WERI-Rb-1 (cell line): ENCODE results near the gene ATXN1.

Experiments used
- DNase-seq: peaks from one replicate; pipeline ENCODE4 v3.0.0-alpha.2; 2020
- H3K27ac ChIP-seq: fragments of 250-450 bp; sonication (Bioruptor Pico); 2 replicates; pipeline ENCODE4 v1.5.1; 2020; ENCODE audit warnings: mild to moderate bottlenecking, moderate library complexity
- H3K27me3 ChIP-seq: fragments of 250-450 bp; sonication (Bioruptor Pico); 2 replicates; pipeline ENCODE4 v1.5.1; 2021; ENCODE audit warnings: mild to moderate bottlenecking, low read depth, moderate library complexity; ENCODE audit not compliant: insufficient read depth, severe bottlenecking
- H3K36me3 ChIP-seq: fragments of 250-450 bp; sonication (Bioruptor Pico); 2 replicates; pipeline ENCODE4 v1.5.1; 2020; ENCODE audit warnings: mild to moderate bottlenecking, moderate library complexity
- H3K4me3 ChIP-seq: 2 replicates; pipeline ENCODE4 v1.5.1; 2011; ENCODE audit warnings: low read depth, mild to moderate bottlenecking, control low read depth, low read length
- H3K9me3 ChIP-seq: fragments of 250-450 bp; sonication (Bioruptor Pico); 2 replicates; pipeline ENCODE4 v1.5.1; 2021; ENCODE audit warnings: mild to moderate bottlenecking, moderate library complexity; ENCODE audit not compliant: severe bottlenecking
- CTCF ChIP-seq: IDR thresholded peaks from 2 replicates; pipeline ENCODE4 v1.5.1; 2011; ENCODE audit warnings: low read depth, mild to moderate bottlenecking, control low read depth, inconsistent platforms, low read length

Gene ATXN1

GRCh38 chr6:16251706-16252105 is 509.6 kb downstream of the ATXN1 start:
- no peak for TF ChIP-seq CTCF
- no peaks in the 10 kb centered on the region for H3K27me3 ChIP-seq
- no peaks in the 10 kb centered on the region for H3K9me3 ChIP-seq
- H3K27ac ChIP-seq = no peak overlapping the region
- no peaks in the 10 kb centered on the region; the same call in 1 of the 2 replicates for H3K36me3 ChIP-seq
- no peak overlapping the region for H3K4me3 ChIP-seq
- DNase-seq = no peak

GRCh38 chr6:16249971-16250370 is 511.3 kb downstream of the ATXN1 start:
- Histone ChIP-seq H3K27me3 (no peaks in the 10 kb centered on the region), H3K9me3 (no peaks in the 10 kb centered on the region), H3K4me3 (no peak overlapping the region), H3K27ac (no peak overlapping the region), H3K36me3 (no peaks in the 10 kb centered on the region; the same call in 1 of the 2 replicates)
- TF ChIP-seq CTCF = no peak
- no peak for DNase-seq
